BLaER1 (cell line): Measurements from ENCODE around the gene HNRNPR.
"Not testable (repeated sequence)": the region's sequence is repeated elsewhere in the genome, so short reads cannot be mapped to it uniquely, and the experiment has no call there.

ENCODE experiments used
- H3K27ac ChIP-seq: shearing (Covaris generic); formaldehyde crosslinking; 2 replicates; pipeline ENCODE4 v1.8.1; 2022
- H3K27me3 ChIP-seq: shearing (Covaris generic); formaldehyde crosslinking; 2 replicates; pipeline ENCODE4 v1.8.1; 2022
- H3K36me3 ChIP-seq: shearing (Covaris generic); formaldehyde crosslinking; 2 replicates; pipeline ENCODE4 v1.8.1; 2022
- H3K4me1 ChIP-seq: shearing (Covaris generic); formaldehyde crosslinking; 2 replicates; pipeline ENCODE4 v1.8.1; 2022
- H3K4me2 ChIP-seq: shearing (Covaris generic); formaldehyde crosslinking; 2 replicates; pipeline ENCODE4 v1.8.1; 2022
- H3K4me3 ChIP-seq: shearing (Covaris generic); formaldehyde crosslinking; 2 replicates; pipeline ENCODE4 v1.8.1; 2022
- H3K9ac ChIP-seq: shearing (Covaris generic); formaldehyde crosslinking; 2 replicates; pipeline ENCODE4 v1.8.1; 2022
- H3K9me3 ChIP-seq: shearing (Covaris generic); formaldehyde crosslinking; 2 replicates; pipeline ENCODE4 v1.8.1; 2022
- H4K20me1 ChIP-seq: shearing (Covaris generic); formaldehyde crosslinking; 2 replicates; pipeline ENCODE4 v1.8.1; 2022
- Cebpa-rat ChIP-seq: shearing (Covaris generic); IDR thresholded peaks from 2 replicates; pipeline ENCODE4 v1.8.1; 2022

Gene HNRNPR

GRCh38 chr1:23288671-23289070, 55.4 kb downstream of the HNRNPR start:
- peaks cover 6% of the 10 kb centered on the region; the same call in 1 of the 2 replicates for H4K20me1 ChIP-seq
- no peak overlapping the region for H3K27ac ChIP-seq
- H3K4me3 ChIP-seq, result no peak overlapping the region
- peaks cover 65% of the 10 kb centered on the region for H3K36me3 ChIP-seq
- H3K9ac ChIP-seq, result no peak overlapping the region
- H3K27me3 ChIP-seq, result no peaks in the 10 kb centered on the region
- no peak for TF ChIP-seq Cebpa-rat
- H3K9me3 ChIP-seq, result no peaks in the 10 kb centered on the region
- no peak overlapping the region for H3K4me2 ChIP-seq
- no peaks in the 10 kb centered on the region for H3K4me1 ChIP-seq

GRCh38 chr1:23288201-23288600, 55.9 kb downstream of the HNRNPR start:
- Histone ChIP-seq H4K20me1 (peaks cover 6% of the 10 kb centered on the region; the same call in 1 of the 2 replicates), H3K4me2 (no peak overlapping the region), H3K4me3 (no peak overlapping the region), H3K27ac (no peak overlapping the region), H3K27me3 (no peaks in the 10 kb centered on the region), H3K9ac (no peak overlapping the region), H3K4me1 (no peaks in the 10 kb centered on the region), H3K36me3 (peaks cover 67% of the 10 kb centered on the region), H3K9me3 (no peaks in the 10 kb centered on the region)
- TF ChIP-seq Cebpa-rat, result no peak

- no peak for TF ChIP-seq Cebpa-rat
- Histone ChIP-seq H3K9ac (no peak overlapping the region), H3K4me3 (no peak overlapping the region), H3K4me2 (no peak overlapping the region), H4K20me1 (peaks cover 6% of the 10 kb centered on the region; the same call in 1 of the 2 replicates), H3K9me3 (no peaks in the 10 kb centered on the region), H3K36me3 (peaks cover 76% of the 10 kb centered on the region), H3K4me1 (no peaks in the 10 kb centered on the region), H3K27ac (no peak overlapping the region), H3K27me3 (no peaks in the 10 kb centered on the region)
These were observed 57.7 kb downstream of the HNRNPR start for GRCh38 chr1:23286401-23286800.

GRCh38 chr1:23283667-23284602, 60.1 kb downstream of the HNRNPR start:
- no peaks in the 10 kb centered on the region for H3K9me3 ChIP-seq
- no peaks in the 10 kb centered on the region; the same call in 1 of the 2 replicates for H4K20me1 ChIP-seq
- H3K9ac ChIP-seq, result no peak overlapping the region
- no peaks in the 10 kb centered on the region for H3K27me3 ChIP-seq
- H3K36me3 ChIP-seq, result peaks cover 86% of the 10 kb centered on the region
- no peak overlapping the region for H3K4me2 ChIP-seq
- no peak overlapping the region for H3K27ac ChIP-seq
- no peak overlapping the region for H3K4me3 ChIP-seq
- no peaks in the 10 kb centered on the region for H3K4me1 ChIP-seq
- no peak for TF ChIP-seq Cebpa-rat

- TF ChIP-seq Cebpa-rat, result no peak
- Histone ChIP-seq H3K9ac (no peak overlapping the region), H4K20me1 (no peaks in the 10 kb centered on the region; the same call in 1 of the 2 replicates), H3K27ac (no peak overlapping the region), H3K4me1 (no peaks in the 10 kb centered on the region), H3K27me3 (no peaks in the 10 kb centered on the region), H3K4me3 (no peak overlapping the region), H3K36me3 (peaks cover 84% of the 10 kb centered on the region), H3K4me2 (no peak overlapping the region), H3K9me3 (no peaks in the 10 kb centered on the region)
These were observed 61.1 kb downstream of the HNRNPR start for GRCh38 chr1:23282957-23283356.

GRCh38 chr1:23278717-23279116, 65.4 kb downstream of the HNRNPR start:
- Histone ChIP-seq H3K4me2 (no peak overlapping the region), H4K20me1 (no peaks in the 10 kb centered on the region), H3K36me3 (peaks cover 49% of the 10 kb centered on the region), H3K9ac (no peak overlapping the region), H3K9me3 (no peaks in the 10 kb centered on the region), H3K4me1 (peaks cover 16% of the 10 kb centered on the region), H3K27ac (no peak overlapping the region), H3K27me3 (no peaks in the 10 kb centered on the region), H3K4me3 (no peak overlapping the region)
- TF ChIP-seq Cebpa-rat, result no peak

DNA sequence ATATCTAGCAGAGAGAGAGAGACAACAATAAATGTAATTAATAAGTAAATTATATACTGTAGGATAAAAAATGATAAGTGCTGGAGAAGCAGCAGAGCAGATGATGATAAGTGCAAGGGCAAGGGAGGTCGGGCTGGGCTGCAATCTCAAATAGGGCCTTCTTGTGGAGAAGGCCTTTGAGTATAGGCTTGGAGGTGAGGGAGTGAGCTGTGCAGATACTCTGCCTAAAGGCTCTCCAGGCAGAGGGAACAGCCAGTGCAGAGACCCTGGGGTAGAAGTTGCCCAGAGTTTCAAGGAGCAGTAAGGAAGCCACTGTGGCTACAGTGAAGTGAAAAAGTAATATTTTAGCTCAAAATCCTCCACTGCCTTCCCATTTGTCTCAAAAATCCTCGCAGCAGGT, 67.6 kb downstream of the HNRNPR start:
- Histone ChIP-seq H3K9ac (no peak overlapping the region), H3K36me3 (peaks cover 29% of the 10 kb centered on the region), H3K4me1 (peaks cover 16% of the 10 kb centered on the region), H3K4me2 (peak overlapping the region; percentile 22; the same call in 1 of the 2 replicates), H3K27ac (no peak overlapping the region), H3K4me3 (no peak overlapping the region), H3K27me3 (no peaks in the 10 kb centered on the region), H4K20me1 (no peaks in the 10 kb centered on the region), H3K9me3 (no peaks in the 10 kb centered on the region)
- TF ChIP-seq Cebpa-rat, result no peak

DNA sequence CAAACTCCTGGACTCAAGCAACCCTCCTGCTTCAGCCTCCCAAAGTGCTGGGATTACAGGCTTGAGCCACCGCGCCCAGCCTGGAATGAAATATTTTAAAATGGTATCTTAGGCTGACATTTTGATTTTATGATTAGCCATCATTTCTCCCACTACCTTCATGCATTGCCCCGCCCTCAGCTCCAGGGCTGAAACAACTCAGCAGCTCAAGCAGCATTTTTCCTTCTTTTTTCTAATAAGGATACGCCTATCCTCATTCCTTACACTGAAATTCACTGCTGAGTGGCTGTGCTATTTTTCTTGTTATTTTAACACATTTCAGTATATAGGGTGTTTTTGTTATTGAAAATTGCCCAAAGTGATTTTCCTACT, 70.0 kb downstream of the HNRNPR start:
- Histone ChIP-seq H4K20me1 (no peaks in the 10 kb centered on the region), H3K9me3 (no peaks in the 10 kb centered on the region), H3K27ac (no peak overlapping the region), H3K9ac (no peak overlapping the region), H3K36me3 (peaks cover 5% of the 10 kb centered on the region; the same call in 1 of the 2 replicates), H3K4me3 (no peak overlapping the region), H3K27me3 (no peaks in the 10 kb centered on the region), H3K4me1 (peaks cover 16% of the 10 kb centered on the region), H3K4me2 (no peak overlapping the region)
- TF ChIP-seq Cebpa-rat, result no peak

DNA sequence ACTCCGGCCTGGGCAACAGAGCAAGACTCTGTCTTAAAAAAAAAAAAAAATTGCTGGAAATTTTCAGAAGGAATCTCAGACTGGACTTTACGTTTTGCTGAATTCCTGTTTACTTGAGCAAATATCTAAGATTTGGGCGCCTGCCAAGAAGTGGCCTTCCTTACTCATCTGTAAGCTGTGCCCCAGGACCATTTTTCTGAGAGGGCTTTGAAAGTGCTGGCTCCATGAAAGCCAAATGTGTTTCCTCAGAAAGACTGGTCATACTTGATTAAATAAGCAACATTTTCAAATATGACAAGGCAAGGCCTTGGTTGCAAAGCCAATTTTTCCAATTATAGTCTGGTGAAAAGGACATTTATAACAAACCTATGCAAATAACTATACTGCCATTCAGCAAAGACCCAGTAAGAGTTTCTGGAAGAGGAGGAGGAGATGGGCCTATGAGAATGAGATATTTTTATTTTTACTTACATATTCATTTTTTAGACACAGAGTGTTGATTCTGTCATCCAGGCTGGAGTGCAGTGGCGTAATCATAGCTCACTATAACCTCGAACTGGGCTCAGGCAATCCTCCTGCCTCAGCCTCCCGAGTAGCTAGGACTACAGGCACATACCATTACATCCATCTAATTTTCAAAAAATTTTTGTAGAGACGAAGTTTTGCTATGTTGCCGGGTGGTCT, 70.5 kb downstream of the HNRNPR start:
- Histone ChIP-seq H4K20me1 (no peaks in the 10 kb centered on the region), H3K9ac (no peak overlapping the region), H3K4me1 (peaks cover 16% of the 10 kb centered on the region), H3K36me3 (peaks cover 5% of the 10 kb centered on the region; the same call in 1 of the 2 replicates), H3K9me3 (no peaks in the 10 kb centered on the region), H3K27me3 (no peaks in the 10 kb centered on the region), H3K4me2 (no peak overlapping the region), H3K27ac (no peak overlapping the region), H3K4me3 (no peak overlapping the region)
- TF ChIP-seq Cebpa-rat, result no peak

- Histone ChIP-seq H3K27ac (no peak overlapping the region), H4K20me1 (no peaks in the 10 kb centered on the region), H3K27me3 (no peaks in the 10 kb centered on the region), H3K9ac (no peak overlapping the region), H3K9me3 (no peaks in the 10 kb centered on the region), H3K4me2 (peak overlapping the region; percentile 14; the same call in 1 of the 2 replicates), H3K4me1 (peaks cover 19% of the 10 kb centered on the region), H3K4me3 (no peak overlapping the region), H3K36me3 (no peaks in the 10 kb centered on the region)
- no peak for TF ChIP-seq Cebpa-rat
These were observed 80.7 kb downstream of the HNRNPR start for GRCh38 chr1:23263380-23263887.

DNA sequence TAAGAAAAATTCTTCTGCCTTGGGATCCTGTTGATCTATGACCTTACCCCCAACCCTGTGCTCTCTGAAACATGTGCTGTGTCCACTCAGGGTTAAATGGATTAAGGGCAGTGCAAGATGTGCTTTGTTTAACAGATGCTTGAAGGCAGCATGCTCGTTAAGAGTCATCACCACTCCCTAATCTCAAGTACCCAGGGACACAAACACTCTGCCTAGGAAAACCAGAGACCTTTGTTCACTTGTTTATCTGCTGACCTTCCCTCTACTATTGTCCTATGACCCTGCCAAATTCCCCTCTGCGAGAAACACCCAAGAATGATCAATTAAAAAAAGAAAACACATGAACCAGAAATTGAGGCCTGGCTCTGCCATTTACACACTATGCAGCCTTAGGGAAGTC, 86.0 kb downstream of the HNRNPR start:
- H3K9me3 ChIP-seq, H3K27me3 ChIP-seq, H3K4me2 ChIP-seq, H3K4me3 ChIP-seq, H3K9ac ChIP-seq, H4K20me1 ChIP-seq, H3K4me1 ChIP-seq, H3K27ac ChIP-seq, H3K36me3 ChIP-seq: not testable (repeated sequence)

- H3K4me2 ChIP-seq, H3K9me3 ChIP-seq, H3K9ac ChIP-seq, H4K20me1 ChIP-seq, H3K4me1 ChIP-seq, H3K27me3 ChIP-seq, H3K27ac ChIP-seq, H3K4me3 ChIP-seq, H3K36me3 ChIP-seq: not testable (repeated sequence)
These were observed 86.7 kb downstream of the HNRNPR start for GRCh38 chr1:23257371-23257770.
